NCI-H69 (cell line): ENCODE data around the gene FBLN1.
"Not testable (repeated sequence)": the region's sequence is repeated elsewhere in the genome, so short reads cannot be mapped to it uniquely, and the experiment has no call there.

ENCODE experiments used
- DNase-seq: peaks from one replicate; lab custom pipeline; 2025; lab: John Stamatoyannopoulos, UW

Gene FBLN1

GRCh38 chr22:45612940-45613339 lies 110.3 kb downstream of the FBLN1 start:
- no peak for DNase-seq

GRCh38 chr22:45615364-45615763 lies 112.7 kb downstream of the FBLN1 start:
- no peak for DNase-seq

GRCh38 chr22:45616432-45616831 lies 113.7 kb downstream of the FBLN1 start:
- DNase-seq: no peak

- no peak for DNase-seq
Observed at GRCh38 chr22:45617948-45618347, 115.3 kb downstream of the FBLN1 start.

- DNase-seq: no peak
Observed at GRCh38 chr22:45620706-45621105, 118.0 kb downstream of the FBLN1 start.

- no peak for DNase-seq
Observed at GRCh38 chr22:45621836-45622600, 119.3 kb downstream of the FBLN1 start.

- not testable (repeated sequence) for DNase-seq
Observed at GRCh38 chr22:45623464-45624145, 120.9 kb downstream of the FBLN1 start.

- no peak for DNase-seq
Observed at GRCh38 chr22:45626198-45626651, 123.5 kb downstream of the FBLN1 start.

GRCh38 chr22:45627489-45628233 lies 125.0 kb downstream of the FBLN1 start:
- no peak for DNase-seq

- no peak for DNase-seq
Observed at GRCh38 chr22:45628515-45628914, 125.8 kb downstream of the FBLN1 start.

- peak; percentile 80 for DNase-seq
Observed at GRCh38 chr22:45629469-45630089, 126.9 kb downstream of the FBLN1 start.

GRCh38 chr22:45630436-45630835 lies 127.8 kb downstream of the FBLN1 start:
- DNase-seq: no peak

GRCh38 chr22:45631140-45631840 lies 128.6 kb downstream of the FBLN1 start:
- peak; percentile 64 for DNase-seq

- no peak for DNase-seq
Observed at GRCh38 chr22:45631841-45632238, 129.2 kb downstream of the FBLN1 start.

GRCh38 chr22:45632791-45633515 lies 130.3 kb downstream of the FBLN1 start:
- no peak for DNase-seq

- DNase-seq: no peak
Observed at GRCh38 chr22:45636683-45637082, 134.0 kb downstream of the FBLN1 start.

GRCh38 chr22:45638197-45638596 lies 135.5 kb downstream of the FBLN1 start:
- DNase-seq: no peak

- DNase-seq: no peak
Observed at GRCh38 chr22:45638834-45639746, 136.4 kb downstream of the FBLN1 start.

- DNase-seq: no peak
Observed at GRCh38 chr22:45639747-45640102, 137.0 kb downstream of the FBLN1 start.
